ENCODE results near the gene NT5C1B.

NT5C1B gene

DNA sequence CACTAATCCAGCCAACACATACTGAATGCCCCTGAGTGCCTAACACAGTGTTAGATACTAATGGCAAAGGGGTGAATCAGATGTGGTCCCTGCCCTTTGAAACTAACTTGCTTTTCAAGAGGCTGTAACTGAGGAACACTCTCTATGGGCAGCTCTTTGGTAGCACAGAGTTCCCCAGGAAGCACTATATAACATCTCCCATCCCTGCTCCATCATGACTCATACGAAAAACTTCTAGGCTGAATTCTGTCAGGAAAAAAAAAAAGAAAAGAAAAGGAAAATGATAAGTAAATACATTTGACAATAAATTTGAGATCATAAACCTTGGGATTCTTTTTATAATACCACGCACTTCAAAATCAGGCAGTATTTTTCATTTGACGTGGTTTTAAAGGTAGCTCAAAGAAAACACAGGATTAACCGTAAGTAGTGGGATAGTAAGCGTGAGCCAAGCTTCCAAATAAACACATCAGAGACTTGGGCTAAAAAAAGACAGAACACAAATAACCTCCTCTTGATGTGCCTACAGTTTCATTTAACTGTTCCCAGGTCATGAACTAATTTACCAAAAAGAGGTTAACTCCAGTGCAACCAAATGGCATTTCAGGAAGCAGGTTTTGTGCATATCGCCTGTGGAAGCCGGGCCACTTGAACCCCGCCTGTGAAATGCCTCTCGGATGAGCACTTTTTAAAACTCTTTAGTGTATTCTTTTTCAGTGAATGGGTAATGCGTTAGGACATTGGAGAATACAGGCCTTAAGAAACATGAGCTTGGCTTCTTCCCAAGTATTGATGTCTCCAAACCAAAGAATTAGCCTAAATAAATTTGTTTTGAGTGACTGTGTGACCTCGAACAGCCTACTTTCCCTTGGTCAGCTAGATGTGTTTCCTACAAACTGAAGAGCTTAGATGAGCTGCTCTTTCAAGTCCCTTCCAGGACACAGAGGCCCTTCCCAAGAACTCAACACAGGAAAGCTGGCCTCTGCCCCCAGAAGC, 71.0 kb downstream of the NT5C1B start:
- Mint-ChIP-seq H3K27me3 (peaks cover 9% of the 10 kb centered on the region), H3K4me3 (no peak overlapping the region), H3K4me1 (no peaks in the 10 kb centered on the region), H3K36me3 (no peaks in the 10 kb centered on the region), H3K9me3 (no peaks in the 10 kb centered on the region), H3K27ac (no peak overlapping the region)

DNA sequence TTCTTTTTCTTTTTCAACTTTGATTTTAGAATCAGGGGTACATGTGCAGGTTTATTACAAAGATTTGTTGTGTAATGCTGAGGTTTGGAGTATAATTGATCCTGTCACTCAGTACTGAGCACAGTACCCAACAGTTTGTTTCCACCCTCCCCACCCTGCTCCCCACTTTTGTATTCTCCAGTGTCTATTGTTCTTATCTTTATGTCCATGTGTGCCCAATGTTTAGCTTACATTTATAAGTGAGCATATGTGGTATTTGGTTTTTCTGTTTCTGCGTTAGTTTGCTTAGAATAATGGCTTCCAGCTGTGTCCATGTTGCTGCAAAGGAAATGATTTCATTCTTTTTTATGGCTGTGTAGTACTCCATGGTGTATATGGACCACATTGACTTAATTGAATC, 72.0 kb downstream of the NT5C1B start:
- Mint-ChIP-seq H3K9me3 (no peaks in the 10 kb centered on the region), H3K27me3 (peaks cover 11% of the 10 kb centered on the region), H3K36me3 (no peaks in the 10 kb centered on the region), H3K4me1 (no peaks in the 10 kb centered on the region), H3K4me3 (no peak overlapping the region), H3K27ac (no peak overlapping the region)

DNA sequence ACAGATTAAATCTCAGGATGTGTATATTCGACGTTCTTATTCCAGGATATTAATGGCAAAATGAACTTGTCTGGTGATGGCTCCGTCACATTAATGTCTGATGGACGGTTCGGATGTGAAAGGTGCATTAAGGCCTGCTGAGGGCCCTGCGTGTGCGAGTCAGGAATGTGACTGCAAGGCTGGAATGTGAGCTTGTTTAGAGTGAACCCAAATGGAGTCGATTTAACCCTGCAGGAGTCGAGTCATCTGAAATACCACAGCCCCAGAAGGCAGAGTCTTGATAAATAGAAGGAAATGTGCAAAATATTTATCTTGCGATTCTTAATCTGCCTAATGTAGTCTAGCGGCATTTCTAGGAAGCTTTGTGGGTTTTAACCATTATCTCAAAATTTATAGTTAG, 73.3 kb downstream of the NT5C1B start:
- no peak overlapping the region for H3K4me3 Mint-ChIP-seq
- H3K27me3 Mint-ChIP-seq: peaks cover 13% of the 10 kb centered on the region
- H3K4me1 Mint-ChIP-seq: no peaks in the 10 kb centered on the region
- no peaks in the 10 kb centered on the region for H3K36me3 Mint-ChIP-seq
- H3K27ac Mint-ChIP-seq: no peak overlapping the region
- no peaks in the 10 kb centered on the region for H3K9me3 Mint-ChIP-seq

- peaks cover 19% of the 10 kb centered on the region for H3K27me3 Mint-ChIP-seq
- H3K4me3 Mint-ChIP-seq: no peak overlapping the region
- no peaks in the 10 kb centered on the region for H3K4me1 Mint-ChIP-seq
- no peaks in the 10 kb centered on the region for H3K9me3 Mint-ChIP-seq
- no peaks in the 10 kb centered on the region for H3K36me3 Mint-ChIP-seq
- H3K27ac Mint-ChIP-seq: no peak overlapping the region
These were observed 74.6 kb downstream of the NT5C1B start for GRCh38 chr2:18514526-18515461.
